Trophoblast cell (in vitro differentiated cells and primary cell): Measurements from ENCODE around the gene GMPPA.

ENCODE experiments used
- DNase-seq, 2 donors: peaks; one replicate each; pipeline ENCODE4 v3.0.0-alpha.2; 2016
- H2AFZ ChIP-seq: 2 replicates; pipeline ENCODE4 v1.6.1; 2013; ENCODE audit warnings: low read length, moderate library complexity, mild to moderate bottlenecking; ENCODE audit not compliant: insufficient read depth, poor library complexity
- H2AK5ac ChIP-seq: 2 replicates; pipeline ENCODE4 v1.6.1; 2013; ENCODE audit warnings: mild to moderate bottlenecking, low read length
- H2BK120ac ChIP-seq: 2 replicates; pipeline ENCODE4 v1.6.1; 2013; ENCODE audit warnings: low read length, mild to moderate bottlenecking, moderate library complexity; ENCODE audit not compliant: insufficient read depth, poor library complexity
- H2BK12ac ChIP-seq: 2 replicates; pipeline ENCODE4 v1.6.1; 2013; ENCODE audit warnings: mild to moderate bottlenecking, low read length, moderate library complexity
- H2BK5ac ChIP-seq: 2 replicates; pipeline ENCODE4 v1.6.1; 2013; ENCODE audit warnings: low read length, low read depth, moderate library complexity, mild to moderate bottlenecking; ENCODE audit not compliant: poor library complexity
- H3K14ac ChIP-seq: 2 replicates; pipeline ENCODE4 v1.6.1; 2013; ENCODE audit warnings: mild to moderate bottlenecking, low read length
- H3K18ac ChIP-seq: 2 replicates; pipeline ENCODE4 v1.6.1; 2013; ENCODE audit warnings: mild to moderate bottlenecking, low read length
- H3K23ac ChIP-seq: 2 replicates; pipeline ENCODE4 v1.6.1; 2013; ENCODE audit warnings: low read length
- H3K27ac ChIP-seq: 2 replicates; pipeline ENCODE4 v1.5.1; 2013; ENCODE audit warnings: low read depth, mild to moderate bottlenecking, inconsistent platforms, low read length, moderate library complexity
- H3K27me3 ChIP-seq: 2 replicates; pipeline ENCODE4 v1.6.1; 2013; ENCODE audit warnings: inconsistent platforms, mild to moderate bottlenecking, low read length, moderate library complexity; ENCODE audit not compliant: insufficient read depth
- H3K36me3 ChIP-seq, 2 experiments: 1 replicate in 1 of 2; 2 replicates in 1 of 2; pipeline ENCODE4 v1.6.1; 2013; ENCODE audit warnings: low read length in 2 of 2, mild to moderate bottlenecking in 2 of 2, moderate library complexity in 1 of 2; ENCODE audit not compliant: insufficient read depth in 2 of 2, control insufficient read depth in 1 of 2
- H3K4ac ChIP-seq: 2 replicates; pipeline ENCODE4 v1.6.1; 2013; ENCODE audit warnings: low read depth, mild to moderate bottlenecking, low read length, moderate library complexity
- H3K4me1 ChIP-seq, 2 experiments: 1 replicate in 1 of 2; 2 replicates in 1 of 2; pipeline ENCODE4 v1.6.1; 2013; ENCODE audit warnings: low read length in 2 of 2, mild to moderate bottlenecking in 2 of 2, moderate library complexity in 1 of 2; ENCODE audit not compliant: insufficient read depth in 2 of 2, control insufficient read depth in 1 of 2
- H3K4me2 ChIP-seq: 2 replicates; pipeline ENCODE4 v1.6.1; 2013; ENCODE audit warnings: inconsistent platforms, mild to moderate bottlenecking, low read length, moderate library complexity
- H3K4me3 ChIP-seq: 2 replicates; pipeline ENCODE4 v1.5.1; 2013; ENCODE audit warnings: mild to moderate bottlenecking, low read depth, low read length, inconsistent platforms
- H3K79me1 ChIP-seq: one replicate; pipeline ENCODE4 v1.6.1; 2013; ENCODE audit warnings: low read length
- H3K79me2 ChIP-seq: 2 replicates; pipeline ENCODE4 v1.6.1; 2013; ENCODE audit warnings: low read length, mild to moderate bottlenecking; ENCODE audit not compliant: control insufficient read depth, insufficient read depth, poor library complexity
- H3K9ac ChIP-seq: 2 replicates; pipeline ENCODE4 v1.6.1; 2013; ENCODE audit warnings: mild to moderate bottlenecking, low read length
- H3K9me3 ChIP-seq: 2 replicates; pipeline ENCODE4 v1.6.1; 2013; ENCODE audit warnings: low read depth, mild to moderate bottlenecking, control low read depth, inconsistent platforms, low read length; ENCODE audit not compliant: insufficient read depth
- H4K12ac ChIP-seq: 2 replicates; pipeline ENCODE4 v1.6.1; 2013; ENCODE audit warnings: low read depth, mild to moderate bottlenecking, low read length, moderate library complexity
- H4K8ac ChIP-seq: 2 replicates; pipeline ENCODE4 v1.6.1; 2013; ENCODE audit warnings: low read depth, mild to moderate bottlenecking, low read length, moderate library complexity
- H4K91ac ChIP-seq: one replicate; pipeline ENCODE4 v1.6.1; 2013; ENCODE audit warnings: low read depth, mild to moderate bottlenecking, low read length, moderate library complexity
- WGBS: extraction: QIAGEN DNeasy Blood & Tissue Kit; methylation state at CpG from one replicate; pipeline ENCODE4 v1.1.7; 2013; ENCODE audit warnings: missing lambda C conversion rate; ENCODE audit not compliant: insufficient read length, insufficient coverage; ENCODE audit errors: extremely low coverage; 5-methylcytosine and 5-hydroxymethylcytosine counted together

GMPPA gene

GRCh38 chr2:219516888-219517287, 18.2 kb downstream of the GMPPA start:
- Histone ChIP-seq H3K4ac (no peak overlapping the region), H3K4me2 (no peak overlapping the region), H4K8ac (no peak overlapping the region), H3K27ac (no peak overlapping the region), H3K9ac (no peak overlapping the region), H2BK5ac (no peak overlapping the region), H3K4me3 (no peak overlapping the region), H2AFZ (no peak overlapping the region), H3K9me3 (peaks cover 7% of the 10 kb centered on the region), H2BK120ac (no peak overlapping the region), H4K91ac (no peak overlapping the region), H3K18ac (no peak overlapping the region), H3K4me1 (peaks cover 0 to 2% of the 10 kb centered on the region in 2 experiments), H2BK12ac (no peak overlapping the region), H3K79me2 (no peaks in the 10 kb centered on the region), H3K23ac (no peak overlapping the region), H3K14ac (no peak overlapping the region), H3K27me3 (peaks cover 29% of the 10 kb centered on the region), H4K12ac (no peak overlapping the region), H3K36me3 (no peaks in the 10 kb centered on the region), H2AK5ac (no peak overlapping the region), H3K79me1 (no peaks in the 10 kb centered on the region)
- no peak for DNase-seq
- no CpG with 5 or more reads among the region's 7 CpGs for WGBS

DNA sequence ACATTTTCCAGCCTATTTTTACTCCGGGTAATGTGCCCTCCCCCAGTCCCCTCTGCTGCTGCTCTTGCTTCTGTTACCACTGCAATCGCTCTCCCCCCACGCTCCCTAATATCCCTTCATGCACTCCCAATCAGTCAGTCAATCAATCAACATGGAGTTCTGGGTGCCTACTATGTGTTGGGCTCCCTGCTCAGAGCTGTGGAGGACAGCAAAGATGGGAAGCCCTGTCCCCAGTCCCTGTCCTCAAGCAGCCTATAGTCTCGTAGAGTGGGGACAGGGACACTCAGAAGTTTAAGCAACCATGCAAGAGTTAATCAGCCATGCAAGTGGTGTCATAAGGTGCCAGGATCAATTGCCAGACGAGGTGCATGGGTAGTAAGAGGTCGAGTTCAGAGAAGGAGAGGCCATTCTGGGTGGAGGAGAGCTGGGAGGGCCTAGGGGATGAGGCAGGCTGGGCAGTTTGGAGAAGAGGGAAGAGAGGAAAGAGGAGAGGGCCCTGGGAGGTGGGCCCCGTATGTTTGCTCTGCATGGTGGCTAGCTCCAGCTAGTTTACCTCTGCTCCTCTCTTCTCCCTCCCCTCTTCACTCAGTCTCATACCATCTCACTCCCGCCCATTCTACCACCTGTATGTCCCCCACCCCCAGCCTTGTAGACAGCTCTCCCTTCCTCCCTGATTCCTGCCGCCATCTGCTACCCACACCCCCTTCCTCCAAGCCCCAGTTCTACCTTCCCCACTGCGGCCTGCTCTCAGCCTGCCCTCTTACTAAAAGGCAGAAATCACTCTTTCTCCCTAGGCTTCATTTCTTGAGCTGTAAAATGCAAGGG, 19.5 kb downstream of the GMPPA start:
- no peak for DNase-seq
- H3K79me1 ChIP-seq: no peaks in the 10 kb centered on the region
- H3K4me1 ChIP-seq: peaks cover 0 to 2% of the 10 kb centered on the region in 2 experiments
- no peak overlapping the region for H3K14ac ChIP-seq
- H3K27ac ChIP-seq: no peak overlapping the region
- no peak overlapping the region for H2BK120ac ChIP-seq
- H3K79me2 ChIP-seq: no peaks in the 10 kb centered on the region
- H3K4ac ChIP-seq: no peak overlapping the region
- H4K12ac ChIP-seq: no peak overlapping the region
- H3K4me3 ChIP-seq: no peak overlapping the region
- H4K91ac ChIP-seq: no peak overlapping the region
- H3K9me3 ChIP-seq: peaks cover 6% of the 10 kb centered on the region
- H2AFZ ChIP-seq: no peak overlapping the region
- no peak overlapping the region for H2BK12ac ChIP-seq
- H3K4me2 ChIP-seq: no peak overlapping the region
- no CpG with 5 or more reads among the region's 10 CpGs for WGBS
- no peak overlapping the region for H3K18ac ChIP-seq
- no peak overlapping the region for H2BK5ac ChIP-seq
- H3K23ac ChIP-seq: no peak overlapping the region
- peaks cover 35% of the 10 kb centered on the region for H3K27me3 ChIP-seq
- H3K36me3 ChIP-seq: no peaks in the 10 kb centered on the region
- H2AK5ac ChIP-seq: no peak overlapping the region
- no peak overlapping the region for H3K9ac ChIP-seq
- H4K8ac ChIP-seq: no peak overlapping the region

- Histone ChIP-seq H4K12ac (no peak overlapping the region), H3K9me3 (peaks cover 8% of the 10 kb centered on the region), H3K4me3 (no peak overlapping the region), H3K4me2 (no peak overlapping the region), H2BK5ac (no peak overlapping the region), H4K8ac (no peak overlapping the region), H3K4ac (no peak overlapping the region), H4K91ac (no peak overlapping the region), H3K79me1 (no peaks in the 10 kb centered on the region), H3K4me1 (peaks cover 0 to 2% of the 10 kb centered on the region in 2 experiments), H3K18ac (no peak overlapping the region), H3K23ac (no peak overlapping the region), H2AFZ (no peak overlapping the region), H2AK5ac (no peak overlapping the region), H3K9ac (no peak overlapping the region), H3K36me3 (no peaks in the 10 kb centered on the region), H3K27me3 (peaks cover 31% of the 10 kb centered on the region), H3K14ac (no peak overlapping the region), H2BK12ac (no peak overlapping the region), H2BK120ac (no peak overlapping the region), H3K79me2 (no peaks in the 10 kb centered on the region), H3K27ac (no peak overlapping the region)
- no CpG with 5 or more reads among the region's 9 CpGs for WGBS
- DNase-seq: no peak
Measured at GRCh38 chr2:219519526-219519916, 20.8 kb downstream of the GMPPA start.

DNA sequence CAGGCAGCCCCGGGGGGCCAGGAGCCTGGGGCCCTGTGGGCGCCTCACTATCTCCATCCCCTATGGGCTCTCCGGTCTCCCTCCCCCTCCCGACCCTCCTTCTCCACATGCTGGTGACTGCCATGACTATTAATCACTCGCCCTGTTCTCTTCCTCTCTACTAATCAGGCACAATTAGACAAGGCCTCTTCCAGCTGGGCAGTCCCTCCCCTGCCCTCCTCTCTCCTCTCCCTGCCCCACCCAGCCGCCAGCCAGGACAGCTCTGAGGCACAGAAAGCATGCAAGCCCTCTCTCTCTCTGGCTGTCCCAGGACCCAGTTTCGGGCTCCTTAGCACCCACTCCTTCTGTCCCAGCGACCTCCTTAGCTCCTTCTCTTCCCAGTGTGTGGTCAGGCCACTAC, 21.4 kb downstream of the GMPPA start:
- Histone ChIP-seq H2BK120ac (no peak overlapping the region), H3K4me2 (no peak overlapping the region), H2AFZ (no peak overlapping the region), H3K9me3 (peaks cover 8% of the 10 kb centered on the region), H3K14ac (no peak overlapping the region), H3K4ac (no peak overlapping the region), H3K36me3 (no peaks in the 10 kb centered on the region), H4K91ac (no peak overlapping the region), H4K12ac (no peak overlapping the region), H3K23ac (no peak overlapping the region), H3K79me1 (no peaks in the 10 kb centered on the region), H4K8ac (no peak overlapping the region), H3K27me3 (peaks cover 25% of the 10 kb centered on the region), H3K27ac (no peak overlapping the region), H2AK5ac (no peak overlapping the region), H3K79me2 (no peaks in the 10 kb centered on the region), H3K4me3 (no peak overlapping the region), H3K18ac (no peak overlapping the region), H2BK5ac (no peak overlapping the region), H3K9ac (no peak overlapping the region), H3K4me1 (peaks cover 0 to 2% of the 10 kb centered on the region in 2 experiments), H2BK12ac (no peak overlapping the region)
- WGBS: no CpG with 5 or more reads among the region's 8 CpGs
- no peak for DNase-seq
